SK-N-SH (cell line): ENCODE measurements around the gene PLEKHG5. TPM values are rescaled to one million over a fixed set of nuclear protein-coding genes. Genes with fewer than 3 reads are reported as not detected.

Experiments
- CTCF ChIA-PET: fragments of 300-600, 350-600 bp; formaldehyde crosslinking; extraction: SDS; loops from one replicate; lab custom pipeline; 2021; lab: Yijun Ruan, JAX
- POLR2A ChIA-PET: fragments of 350-600 bp; sonication (Branson Sonifier 250); formaldehyde crosslinking; extraction: SDS; loops from one replicate; lab custom pipeline; 2020; ENCODE audit warnings: antibody characterized with exemption, inconsistent platforms; lab: Yijun Ruan, JAX
- DNase-seq: peaks from one replicate; pipeline ENCODE4 v3.0.0; 2012
- H2AFZ ChIP-seq: fragments of 200-600 bp; sonication (generic); 2 replicates; pipeline ENCODE4 v1.8.1; 2016; ENCODE audit warnings: antibody characterized with exemption, mild to moderate bottlenecking, low read depth
- H3F3A ChIP-seq: fragments of 200-600 bp; sonication (generic); replicated peaks from 2 replicates; pipeline ENCODE3; 2016; ENCODE audit warnings: antibody characterized with exemption, mild to moderate bottlenecking; ENCODE audit not compliant: insufficient read depth
- H3K27ac ChIP-seq, 2 experiments: fragments of 200-500 bp in 1 of 2; fragments of 200-600 bp in 1 of 2; sonication (Bioruptor generic) in 1 of 2; sonication (generic), shearing (Covaris generic) in 1 of 2; 2 replicates each; pipeline versions ENCODE4 v1.5.1 to v1.6.1; 2014 to 2016; ENCODE audit warnings: low read depth in 2 of 2, inconsistent platforms in 1 of 2, low read length in 1 of 2, mild to moderate bottlenecking in 1 of 2, mixed read lengths in 1 of 2
- H3K27me3 ChIP-seq: fragments of 200-600 bp; sonication (generic), shearing (Covaris generic); 2 replicates; pipeline ENCODE4 v1.6.1; 2016; ENCODE audit warnings: mixed run types; ENCODE audit not compliant: insufficient read depth
- H3K36me3 ChIP-seq, 2 experiments: fragments of 200-500 bp in 1 of 2; fragments of 200-600 bp in 1 of 2; sonication (Bioruptor generic) in 1 of 2; sonication (generic) in 1 of 2; replicated peaks in 1 of 2; 2 replicates each; pipeline versions ENCODE3 to v1.5.1; 2014 to 2016; ENCODE audit warnings: low read length in 1 of 2, mild to moderate bottlenecking in 1 of 2; ENCODE audit not compliant: insufficient read depth in 2 of 2, control insufficient read depth in 1 of 2
- H3K4me1 ChIP-seq, 2 experiments: fragments of 200-500 bp in 1 of 2; fragments of 200-600 bp in 1 of 2; sonication (Bioruptor generic) in 1 of 2; sonication (generic), shearing (Covaris generic) in 1 of 2; 2 replicates each; pipeline versions ENCODE4 v1.5.1 to v1.6.1; 2014 to 2016; ENCODE audit warnings: low read depth in 1 of 2, low read length in 1 of 2, mixed run types in 1 of 2; ENCODE audit not compliant: insufficient read depth in 2 of 2, control insufficient read depth in 1 of 2
- H3K4me2 ChIP-seq: fragments of 200-600 bp; sonication (generic), shearing (Covaris generic); 2 replicates; pipeline ENCODE4 v1.6.1; 2017; ENCODE audit warnings: mixed run types
- H3K4me3 ChIP-seq, 2 experiments: fragments of 200-500 bp in 1 of 2; fragments of 200-600 bp in 1 of 2; sonication (Bioruptor generic) in 1 of 2; sonication (generic), shearing (Covaris generic) in 1 of 2; 2 replicates each; pipeline versions ENCODE4 v1.5.1 to v1.8.1; 2014 to 2016; ENCODE audit warnings: low read depth in 2 of 2, inconsistent platforms in 1 of 2, low read length in 1 of 2, mild to moderate bottlenecking in 1 of 2, mixed read lengths in 1 of 2, moderate library complexity in 1 of 2
- H3K79me2 ChIP-seq: fragments of 200-600 bp; sonication (generic); 2 replicates; pipeline ENCODE4 v1.8.1; 2017; ENCODE audit warnings: mild to moderate bottlenecking; ENCODE audit not compliant: insufficient read depth
- H3K9ac ChIP-seq: fragments of 200-600 bp; sonication (generic); 2 replicates; pipeline ENCODE4 v1.6.1; 2017; ENCODE audit warnings: mixed run types
- H3K9me2 ChIP-seq: fragments of 200-600 bp; sonication (generic); 2 replicates; pipeline ENCODE4 v1.6.1; 2017; ENCODE audit warnings: mixed run types
- H3K9me3 ChIP-seq: fragments of 200-600 bp; sonication (generic); 2 replicates; pipeline ENCODE4 v1.6.1; 2017; ENCODE audit warnings: mixed run types, mild to moderate bottlenecking, moderate library complexity
- H4K20me1 ChIP-seq: fragments of 200-600 bp; sonication (generic); 2 replicates; pipeline ENCODE4 v1.6.1; 2017; ENCODE audit warnings: mild to moderate bottlenecking, mixed run types; ENCODE audit not compliant: insufficient read depth
- GATA2 ChIP-seq: sonication (generic); formaldehyde crosslinking; IDR thresholded peaks from 2 replicates; pipeline ENCODE4 v1.5.0; 2020; ENCODE audit warnings: mild to moderate bottlenecking, missing genetic modification reagents
- MEF2A ChIP-seq: IDR thresholded peaks from 2 replicates; pipeline ENCODE4 v1.4.0; 2012; ENCODE audit warnings: low read depth, borderline replicate concordance
- POLR2AphosphoS5 ChIP-seq: IDR thresholded peaks from 2 replicates; pipeline ENCODE4 v1.6.1; 2012; ENCODE audit warnings: low read depth, low read length
- RAD21 ChIP-seq: IDR thresholded peaks from 2 replicates; pipeline ENCODE4 v1.6.1; 2012; ENCODE audit warnings: mild to moderate bottlenecking, low read length
- RXRA ChIP-seq: IDR thresholded peaks from 2 replicates; pipeline ENCODE4 v1.4.0; 2012; ENCODE audit warnings: low read depth, mild to moderate bottlenecking, borderline replicate concordance
- TAF1 ChIP-seq: IDR thresholded peaks from 2 replicates; pipeline ENCODE4 v1.6.1; 2012; ENCODE audit warnings: low read depth, mild to moderate bottlenecking, low read length, moderate library complexity, borderline replicate concordance
- USF2 ChIP-seq: fragments of 150-350 bp; IDR thresholded peaks from 2 replicates; pipeline ENCODE4 v1.6.1; 2017; ENCODE audit warnings: antibody characterized with exemption, low read length, low read depth, borderline replicate concordance
- WGBS: methylation state at CpG from one replicate; pipeline ENCODE4 v1.1.6; 2017; ENCODE audit warnings: low lambda C conversion rate; 5-methylcytosine and 5-hydroxymethylcytosine counted together
- polyA plus RNA-seq, 3 experiments: library from polyadenylated mRNA; depleted of rRNA; stranded (reverse); fragments of >200 nt; gene quantifications; 2 replicates each; pipeline ENCODE4 v1.2.3, GENCODE V29; 2012

Gene PLEKHG5
- polyA plus RNA-seq, 1 of the 3 experiments (the other 2 are of a cell fraction), result 14.9 TPM

- ChIA-PET CTCF (interaction anchor here (1.0 to 16.1 kb wide), 9 partner anchors 11 to 173 kb away, joined by 3 to 290 read pairs (median 5); no protein-coding TSS in a partner anchor), POLR2A (interaction anchor here (1.5 kb wide), 1 partner anchor 183 kb away, joined by 3 read pairs; the partner anchor contains the start of gene ICMT)
- Histone ChIP-seq H2AFZ (no peak overlapping the region), H3K4me2 (peak overlapping the region; percentile 24; the same call in 1 of the 2 replicates), H3K4me1 (peaks cover 6 to 18% of the 10 kb centered on the region in 2 experiments; a peak in 1 of 4 replicates), H3K9ac (no peak overlapping the region), H3K27me3 (peaks cover 23% of the 10 kb centered on the region), H3K9me2 (no peaks in the 10 kb centered on the region), H4K20me1 (no peaks in the 10 kb centered on the region), H3K4me3 (0 out of 4 replicates have a peak overlapping the region, but pooled peaks of 1 of the 2 experiments have one; percentile 12), H3K9me3 (no peaks in the 10 kb centered on the region), H3F3A (no peaks in the 10 kb centered on the region), H3K79me2 (no peaks in the 10 kb centered on the region), H3K27ac (no peak overlapping the region), H3K36me3 (no peaks in the 10 kb centered on the region)
- no peak for TF ChIP-seq RXRA
- no peak for TF ChIP-seq USF2
- no peak for TF ChIP-seq RAD21
- no peak for TF ChIP-seq MEF2A
- TF ChIP-seq GATA2, result no peak
- no peak for TF ChIP-seq TAF1
- peak; percentile 64 for DNase-seq
- WGBS, result no CpG with 5 or more reads among the region's 48 CpGs
Observed at GRCh38 chr1:6419397-6419803, 72.1 kb downstream of the PLEKHG5 start.

GRCh38 chr1:6418668-6419396 is 72.6 kb downstream of the PLEKHG5 start:
- H3K9ac ChIP-seq, result no peak overlapping the region
- H3K36me3 ChIP-seq, result no peaks in the 10 kb centered on the region
- no peak overlapping the region for H3K27ac ChIP-seq
- no peak overlapping the region for H3K4me3 ChIP-seq
- H2AFZ ChIP-seq, result no peak overlapping the region
- no peaks in the 10 kb centered on the region for H3K79me2 ChIP-seq
- no peaks in the 10 kb centered on the region for H3K9me2 ChIP-seq
- POLR2A ChIA-PET, result interaction anchor here (1.5 kb wide), 1 partner anchor 183 kb away, joined by 3 read pairs; the partner anchor contains the start of gene ICMT
- H3K9me3 ChIP-seq, result no peaks in the 10 kb centered on the region
- 0 out of 2 replicates have a peak overlapping the region, but pooled peaks have one; percentile 24 for H3K4me2 ChIP-seq
- H3K27me3 ChIP-seq, result peaks cover 17% of the 10 kb centered on the region
- H3F3A ChIP-seq, result no peaks in the 10 kb centered on the region
- DNase-seq, result peak; percentile 54
- H4K20me1 ChIP-seq, result no peaks in the 10 kb centered on the region
- CTCF ChIA-PET, result interaction anchor here (1.0 to 16.1 kb wide), 8 partner anchors 12 to 172 kb away, joined by 3 to 290 read pairs (median 8); no protein-coding TSS in a partner anchor
- peaks cover 6 to 15% of the 10 kb centered on the region in 2 experiments; a peak in 1 of 4 replicates for H3K4me1 ChIP-seq
- WGBS, result 26% methylated on average over 32 of the region's 69 CpGs
- TF ChIP-seq POLR2AphosphoS5 (no peak), USF2 (no peak)
